Astrocyte (in vitro differentiated cells and primary cell): ENCODE measurements around the gene ALDH3A2. TPM values are rescaled to one million over a fixed set of nuclear protein-coding genes. Genes with fewer than 3 reads are reported as not detected.

Source experiments
- DNase-seq: peaks from one replicate; pipeline ENCODE4 v3.0.0-alpha.2; 2010; ENCODE audit warnings: low read depth
- FAIRE-seq: peaks from 2 replicates; lab custom pipeline; 2011; peaks lifted over from hg19 to GRCh38; lab: Jason Lieb, UNC
- H2AFZ ChIP-seq: 2 replicates; pipeline ENCODE4 v1.6.0; 2012; ENCODE audit warnings: low read depth, low read length, inconsistent platforms
- H3K27ac ChIP-seq: 2 replicates; pipeline ENCODE4 v1.5.1; 2011; ENCODE audit warnings: low read depth, low read length, inconsistent platforms
- H3K27me3 ChIP-seq: 2 replicates; pipeline ENCODE4 v1.6.0; 2011; ENCODE audit warnings: low read length, inconsistent platforms; ENCODE audit not compliant: insufficient read depth
- H3K36me3 ChIP-seq: 2 replicates; pipeline ENCODE4 v1.5.1; 2011; ENCODE audit warnings: low read length, inconsistent platforms; ENCODE audit not compliant: insufficient read depth
- H3K4me1 ChIP-seq: 2 replicates; pipeline ENCODE4 v1.5.1; 2011; ENCODE audit warnings: low read length, inconsistent platforms; ENCODE audit not compliant: insufficient read depth
- H3K4me2 ChIP-seq: 2 replicates; pipeline ENCODE4 v1.6.0; 2012; ENCODE audit warnings: low read length, inconsistent platforms
- H3K4me3 ChIP-seq: 2 replicates; pipeline ENCODE4 v1.5.1; 2011; ENCODE audit warnings: low read depth, mild to moderate bottlenecking, low read length, inconsistent platforms; ENCODE audit not compliant: insufficient read depth
- H3K79me2 ChIP-seq: 2 replicates; pipeline ENCODE4 v1.6.0; 2012; ENCODE audit warnings: mild to moderate bottlenecking, low read length, inconsistent platforms; ENCODE audit not compliant: insufficient read depth
- H3K9ac ChIP-seq: 2 replicates; pipeline ENCODE4 v1.6.0; 2012; ENCODE audit warnings: mild to moderate bottlenecking, low read length, inconsistent platforms
- H3K9me3 ChIP-seq: 2 replicates; pipeline ENCODE4 v1.5.1; 2012; ENCODE audit warnings: low read depth, mild to moderate bottlenecking, low read length, inconsistent platforms; ENCODE audit not compliant: insufficient read depth
- H4K20me1 ChIP-seq: 2 replicates; pipeline ENCODE4 v1.6.0; 2012; ENCODE audit warnings: low read length, inconsistent platforms; ENCODE audit not compliant: insufficient read depth
- H3K27ac Mint-ChIP-seq: one replicate; pipeline ENCODE4 v1.8.0; 2021; ENCODE audit warnings: mild to moderate bottlenecking, mixed read lengths; ENCODE audit not compliant: unreplicated experiment
- H3K27me3 Mint-ChIP-seq: one replicate; pipeline ENCODE4 v1.8.0; 2021; ENCODE audit warnings: low read depth, mixed read lengths; ENCODE audit not compliant: unreplicated experiment
- H3K36me3 Mint-ChIP-seq: one replicate; pipeline ENCODE4 v1.8.0; 2021; ENCODE audit warnings: low read depth, mixed read lengths; ENCODE audit not compliant: unreplicated experiment
- H3K4me1 Mint-ChIP-seq: one replicate; pipeline ENCODE4 v1.8.0; 2021; ENCODE audit warnings: low read depth, mixed read lengths; ENCODE audit not compliant: unreplicated experiment
- H3K4me3 Mint-ChIP-seq: one replicate; pipeline ENCODE4 v1.8.0; 2021; ENCODE audit warnings: mild to moderate bottlenecking, moderate library complexity, mixed read lengths; ENCODE audit not compliant: unreplicated experiment
- H3K9me3 Mint-ChIP-seq: one replicate; pipeline ENCODE4 v1.8.0; 2021; ENCODE audit warnings: mild to moderate bottlenecking, mixed read lengths; ENCODE audit not compliant: unreplicated experiment
- EZH2 ChIP-seq: IDR thresholded peaks from 2 replicates; pipeline ENCODE4 v1.6.1; 2012; ENCODE audit warnings: mild to moderate bottlenecking, low read length, inconsistent platforms; ENCODE audit not compliant: insufficient read depth
- total RNA-seq: library from RNA; stranded (reverse); gene quantifications from 2 replicates; pipeline ENCODE4 v1.2.1, GENCODE V29; 2021
- TF ChIP-seq, protein P1 (sequence below): IDR thresholded peaks from 2 replicates; pipeline ENCODE4 v1.5.1; 2011; ENCODE audit warnings: low read depth, mild to moderate bottlenecking, inconsistent platforms, low read length, moderate library complexity; ENCODE audit not compliant: insufficient read depth

The ALDH3A2 gene
- total RNA-seq, 1 donor from 2014 or later: 13.8 TPM

DNA sequence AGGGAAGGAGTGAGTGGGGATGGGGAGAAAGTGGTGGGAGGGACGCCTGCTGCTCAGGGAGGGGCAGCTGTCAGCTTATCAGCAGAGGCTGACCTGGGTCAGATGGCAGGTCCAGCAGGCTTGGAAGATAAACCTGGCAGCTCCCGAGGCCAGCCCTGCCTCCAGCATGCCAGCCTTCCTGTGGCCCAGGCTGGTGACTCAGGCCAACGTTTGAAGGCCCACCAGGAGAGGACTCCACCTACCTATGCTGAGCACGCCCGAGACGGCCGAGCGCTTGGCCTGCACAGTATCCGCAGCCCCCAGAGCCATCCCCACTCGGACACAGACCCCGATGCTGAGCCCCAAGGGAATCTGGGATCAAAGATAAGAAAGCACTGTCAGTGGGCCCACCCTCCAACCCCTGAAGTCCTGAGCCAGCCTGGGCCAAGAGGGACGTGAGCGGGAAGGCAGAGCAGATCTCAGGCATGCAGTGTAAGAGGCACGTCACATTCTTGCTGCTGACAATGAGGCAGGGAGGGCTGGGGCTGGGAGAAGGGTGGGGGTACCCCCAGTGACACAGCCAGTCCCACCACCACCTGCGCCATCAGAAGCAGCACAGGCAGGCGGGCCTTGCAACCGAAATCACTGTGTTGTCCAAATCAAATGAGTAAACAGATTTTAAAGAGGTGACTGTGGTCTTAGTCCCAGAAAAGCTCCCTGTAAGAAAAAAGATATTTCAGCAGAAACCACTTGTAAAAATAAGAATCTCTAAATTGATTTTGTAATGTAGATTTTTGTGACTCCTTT is 55.5 kb downstream of the ALDH3A2 start:
- Mint-ChIP-seq H3K27ac (peak overlapping the region; percentile 9), H3K4me1 (peaks cover 12% of the 10 kb centered on the region), H3K27me3 (peaks cover 11% of the 10 kb centered on the region), H3K4me3 (peak overlapping the region; percentile 34), H3K9me3 (no peaks in the 10 kb centered on the region), H3K36me3 (no peaks in the 10 kb centered on the region)
- H3K4me3 ChIP-seq: no peak overlapping the region
- DNase-seq (no peak), FAIRE-seq (no peak)
- H3K9me3 ChIP-seq: no peaks in the 10 kb centered on the region
- H2AFZ ChIP-seq: no peak overlapping the region
- no peaks in the 10 kb centered on the region for H3K36me3 ChIP-seq
- no peaks in the 10 kb centered on the region for H4K20me1 ChIP-seq
- TF ChIP-seq, protein P1, sequence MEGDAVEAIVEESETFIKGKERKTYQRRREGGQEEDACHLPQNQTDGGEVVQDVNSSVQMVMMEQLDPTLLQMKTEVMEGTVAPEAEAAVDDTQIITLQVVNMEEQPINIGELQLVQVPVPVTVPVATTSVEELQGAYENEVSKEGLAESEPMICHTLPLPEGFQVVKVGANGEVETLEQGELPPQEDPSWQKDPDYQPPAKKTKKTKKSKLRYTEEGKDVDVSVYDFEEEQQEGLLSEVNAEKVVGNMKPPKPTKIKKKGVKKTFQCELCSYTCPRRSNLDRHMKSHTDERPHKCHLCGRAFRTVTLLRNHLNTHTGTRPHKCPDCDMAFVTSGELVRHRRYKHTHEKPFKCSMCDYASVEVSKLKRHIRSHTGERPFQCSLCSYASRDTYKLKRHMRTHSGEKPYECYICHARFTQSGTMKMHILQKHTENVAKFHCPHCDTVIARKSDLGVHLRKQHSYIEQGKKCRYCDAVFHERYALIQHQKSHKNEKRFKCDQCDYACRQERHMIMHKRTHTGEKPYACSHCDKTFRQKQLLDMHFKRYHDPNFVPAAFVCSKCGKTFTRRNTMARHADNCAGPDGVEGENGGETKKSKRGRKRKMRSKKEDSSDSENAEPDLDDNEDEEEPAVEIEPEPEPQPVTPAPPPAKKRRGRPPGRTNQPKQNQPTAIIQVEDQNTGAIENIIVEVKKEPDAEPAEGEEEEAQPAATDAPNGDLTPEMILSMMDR: no peak
- no peak for TF ChIP-seq EZH2
- H3K9ac ChIP-seq: no peak overlapping the region
- H3K79me2 ChIP-seq: no peaks in the 10 kb centered on the region
- no peaks in the 10 kb centered on the region for H3K4me1 ChIP-seq
- no peak overlapping the region for H3K4me2 ChIP-seq
- no peak overlapping the region for H3K27ac ChIP-seq
- H3K27me3 ChIP-seq: no peaks in the 10 kb centered on the region

DNA sequence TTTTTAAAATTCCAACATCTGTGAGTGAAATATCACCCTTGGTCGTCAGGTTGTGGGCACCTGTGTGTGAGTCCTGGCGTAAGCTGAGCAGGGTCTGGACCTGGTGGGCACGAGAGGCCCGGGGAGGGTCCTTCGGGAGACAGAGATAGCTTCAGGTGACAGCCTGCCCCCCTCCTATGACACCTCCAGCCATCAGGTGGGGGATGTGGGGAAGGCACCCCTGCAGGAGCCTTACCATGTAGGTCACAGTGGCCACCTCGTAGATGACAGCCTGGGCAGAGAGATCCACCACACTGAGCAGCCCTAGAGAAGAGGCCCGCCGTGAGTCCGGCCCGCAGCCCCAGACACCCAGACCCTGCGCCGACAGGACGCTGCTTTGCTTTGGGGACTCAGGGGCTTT is 56.6 kb downstream of the ALDH3A2 start:
- Histone ChIP-seq H3K4me2 (no peak overlapping the region), H4K20me1 (no peaks in the 10 kb centered on the region), H3K4me1 (no peaks in the 10 kb centered on the region), H3K9me3 (no peaks in the 10 kb centered on the region), H3K27me3 (no peaks in the 10 kb centered on the region), H3K9ac (no peak overlapping the region), H3K79me2 (no peaks in the 10 kb centered on the region), H2AFZ (no peak overlapping the region), H3K27ac (no peak overlapping the region), H3K4me3 (no peak overlapping the region), H3K36me3 (no peaks in the 10 kb centered on the region)
- Mint-ChIP-seq H3K27me3 (peaks cover 14% of the 10 kb centered on the region), H3K4me1 (peaks cover 12% of the 10 kb centered on the region), H3K27ac (no peak overlapping the region), H3K9me3 (no peaks in the 10 kb centered on the region), H3K4me3 (no peak overlapping the region), H3K36me3 (no peaks in the 10 kb centered on the region)
- DNase-seq (no peak), FAIRE-seq (no peak)
- TF ChIP-seq, protein P1: no peak
- TF ChIP-seq EZH2: no peak
